Thoracic aorta (tissue), 2 donors: ENCODE measurements around the gene PNPLA2. TPM values are rescaled to one million over a fixed set of nuclear protein-coding genes. Genes with fewer than 3 reads are reported as not detected.
A peak's percentile ranks its signal among the peaks of the same experiment; 100 is the strongest.

Experiments used
- ATAC-seq: fragments of 150-250 bp; one replicate; pipeline ENCODE4 v1.8.0; 2017; ENCODE audit warnings: low read depth; ENCODE audit not compliant: insufficient number of reproducible peaks, low FRiP score
- DNase-seq: peaks from one replicate; pipeline ENCODE4 v3.0.0-alpha.2; 2020; ENCODE audit warnings: low spot score
- H3K27ac ChIP-seq, 2 donors: fragments of 200-600 bp; sonication (generic); 1 replicate in 1 of 2; 2 replicates in 1 of 2; pipeline ENCODE4 v1.5.1; 2016; ENCODE audit warnings: mild to moderate bottlenecking in 2 of 2, moderate library complexity in 2 of 2
- H3K27me3 ChIP-seq: fragments of 200-600 bp; sonication (generic); replicated peaks from 2 replicates; pipeline ENCODE4 v1.6.0; 2016; ENCODE audit warnings: mild to moderate bottlenecking; ENCODE audit not compliant: insufficient read depth
- H3K36me3 ChIP-seq: fragments of 200-600 bp; sonication (generic); one replicate; pipeline ENCODE4 v1.5.1; 2016
- H3K4me1 ChIP-seq, 2 donors: fragments of 200-600 bp; sonication (generic); 1 replicate in 1 of 2; 2 replicates in 1 of 2; pipeline versions ENCODE4 v1.5.1 to v1.6.0; 2016; ENCODE audit warnings: low read depth in 2 of 2, mild to moderate bottlenecking in 1 of 2; ENCODE audit not compliant: control insufficient read depth in 1 of 2
- H3K4me3 ChIP-seq: fragments of 200-600 bp; sonication (generic); 2 replicates; pipeline ENCODE4 v1.5.1; 2016; ENCODE audit warnings: mild to moderate bottlenecking
- H3K9me3 ChIP-seq: fragments of 200-600 bp; sonication (generic); 2 replicates; pipeline ENCODE4 v1.5.1; 2016
- CTCF ChIP-seq: fragments of 200-600 bp; sonication (generic); IDR thresholded peaks from one replicate; pipeline ENCODE4 v1.5.1; 2019; ENCODE audit warnings: antibody characterized with exemption
- total RNA-seq, 2 donors: library from RNA; depleted of rRNA; stranded (reverse); fragments of >200 nt; gene quantifications; one replicate each; pipeline versions ENCODE4 v1.1.0 to v1.2.3, GENCODE V29; 2016

PNPLA2 gene
- total RNA-seq, 2 donors from 2014 or later = 105 to 115 TPM

GRCh38 chr11:848380-848931 is 29.7 kb downstream of the PNPLA2 start:
- peaks cover 35 to 50% of the 10 kb centered on the region in 2 donors for H3K4me1 ChIP-seq
- ATAC-seq = no peak
- no peak overlapping the region for H3K27ac ChIP-seq
- no peaks in the 10 kb centered on the region for H3K36me3 ChIP-seq
- H3K9me3 ChIP-seq = no peaks in the 10 kb centered on the region
- peak overlapping the region; percentile 73 for H3K4me3 ChIP-seq
- no peaks in the 10 kb centered on the region for H3K27me3 ChIP-seq
- no peak for DNase-seq
- TF ChIP-seq CTCF = peak; percentile 89

GRCh38 chr11:849104-849824 is 30.6 kb downstream of the PNPLA2 start:
- Histone ChIP-seq H3K36me3 (no peaks in the 10 kb centered on the region), H3K4me3 (peak overlapping the region; percentile 73), H3K9me3 (no peaks in the 10 kb centered on the region), H3K27ac (no peak overlapping the region), H3K27me3 (no peaks in the 10 kb centered on the region), H3K4me1 (peaks cover 30 to 42% of the 10 kb centered on the region in 2 donors)
- no peak for TF ChIP-seq CTCF
- ATAC-seq (no peak), DNase-seq (no peak)

- no peak for TF ChIP-seq CTCF
- Histone ChIP-seq H3K9me3 (no peaks in the 10 kb centered on the region), H3K36me3 (no peaks in the 10 kb centered on the region), H3K27ac (no peak overlapping the region), H3K4me1 (peaks cover 26 to 36% of the 10 kb centered on the region in 2 donors), H3K27me3 (no peaks in the 10 kb centered on the region), H3K4me3 (peak overlapping the region; percentile 61)
- ATAC-seq = no peak
- no peak for DNase-seq
Observed at GRCh38 chr11:849951-850774, 31.4 kb downstream of the PNPLA2 start.

GRCh38 chr11:850775-851763 is 32.4 kb downstream of the PNPLA2 start:
- peaks cover 18 to 27% of the 10 kb centered on the region in 2 donors for H3K4me1 ChIP-seq
- no peak overlapping the region for H3K27ac ChIP-seq
- no peak for DNase-seq
- ATAC-seq = no peak
- H3K4me3 ChIP-seq = no peak overlapping the region
- TF ChIP-seq CTCF = no peak
- no peaks in the 10 kb centered on the region for H3K27me3 ChIP-seq
- H3K36me3 ChIP-seq = no peaks in the 10 kb centered on the region
- no peaks in the 10 kb centered on the region for H3K9me3 ChIP-seq
